Hepatocyte (in vitro differentiated cells): ENCODE measurements around the gene GOLGA1. TPM values are rescaled to one million over a fixed set of nuclear protein-coding genes. Genes with fewer than 3 reads are reported as not detected.

Experiments
- DNase-seq: peaks from one replicate; pipeline ENCODE4 v3.0.0-alpha.2; 2016; ENCODE audit warnings: low spot score
- H2AFZ ChIP-seq: fragments of 200-600 bp; sonication (generic); 2 replicates; pipeline ENCODE4 v1.6.0; 2016; ENCODE audit warnings: antibody characterized with exemption, mild to moderate bottlenecking
- H3K27ac ChIP-seq: fragments of 200-600 bp; sonication (generic); 2 replicates; pipeline ENCODE4 v1.5.1; 2016; ENCODE audit warnings: mild to moderate bottlenecking
- H3K27me3 ChIP-seq: fragments of 200-600 bp; sonication (generic); 2 replicates; pipeline ENCODE4 v1.6.1; 2016
- H3K36me3 ChIP-seq: fragments of 200-600 bp; sonication (generic); replicated peaks from 2 replicates; pipeline ENCODE4 v1.5.1; 2016; ENCODE audit warnings: low read depth; ENCODE audit not compliant: insufficient read depth
- H3K4me1 ChIP-seq: fragments of 200-600 bp; sonication (generic); 2 replicates; pipeline ENCODE4 v1.5.1; 2016; ENCODE audit warnings: mild to moderate bottlenecking, moderate library complexity; ENCODE audit not compliant: insufficient read depth
- H3K4me2 ChIP-seq: fragments of 200-600 bp; sonication (generic); 2 replicates; pipeline ENCODE4 v1.6.0; 2016
- H3K4me3 ChIP-seq: fragments of 200-600 bp; sonication (generic); 2 replicates; pipeline ENCODE4 v1.5.1; 2016; ENCODE audit warnings: mild to moderate bottlenecking
- H3K79me2 ChIP-seq: fragments of 200-600 bp; sonication (generic); 2 replicates; pipeline ENCODE4 v1.6.0; 2017; ENCODE audit warnings: mild to moderate bottlenecking
- H3K9me2 ChIP-seq: fragments of 200-600 bp; sonication (generic); replicated peaks from 2 replicates; pipeline ENCODE4 v1.6.0; 2017; ENCODE audit warnings: mild to moderate bottlenecking; ENCODE audit not compliant: insufficient read depth
- H3K9me3 ChIP-seq: fragments of 200-600 bp; sonication (generic); 2 replicates; pipeline ENCODE4 v1.5.1; 2016; ENCODE audit warnings: low read depth, mild to moderate bottlenecking
- H4K20me1 ChIP-seq: fragments of 200-600 bp; sonication (generic); 2 replicates; pipeline ENCODE4 v1.6.0; 2016; ENCODE audit warnings: mild to moderate bottlenecking; ENCODE audit not compliant: insufficient read depth, poor library complexity, severe bottlenecking
- CTCF ChIP-seq: fragments of 200-600 bp; sonication (generic); IDR thresholded peaks from 2 replicates; pipeline ENCODE4 v1.5.1; 2016; ENCODE audit warnings: antibody characterized with exemption, mild to moderate bottlenecking; ENCODE audit not compliant: poor library complexity
- EZH2 ChIP-seq: fragments of 200-600 bp; sonication (generic); IDR thresholded peaks from 2 replicates; pipeline ENCODE4 v1.6.1; 2016; ENCODE audit warnings: antibody characterized with exemption, mild to moderate bottlenecking, borderline replicate concordance
- EZH2phosphoT487 ChIP-seq: fragments of 200-600 bp; sonication (generic); IDR thresholded peaks from one replicate; pipeline ENCODE4 v1.6.1; 2018; ENCODE audit warnings: antibody characterized with exemption, mild to moderate bottlenecking, low read depth, moderate library complexity; ENCODE audit not compliant: unreplicated experiment, severe bottlenecking
- WGBS: methylation state at CpG from one replicate; pipeline ENCODE4 v1.1.6; 2016; ENCODE audit warnings: low lambda C conversion rate; ENCODE audit errors: missing lambda C conversion rate; 5-methylcytosine and 5-hydroxymethylcytosine counted together
- polyA plus RNA-seq: library from polyadenylated mRNA; unstranded; fragments of >200 nt; fragmentation: Nextera tagmentation; extraction: Ambion mirVana; gene quantifications from 2 replicates; pipeline ENCODE4 v1.2.1, GENCODE V29; 2016
- small RNA-seq: library from RNA; depleted of rRNA; stranded (forward); fragments of <200 nt; gene quantifications from one replicate; pipeline ENCODE3, GENCODE V24; 2014
- total RNA-seq: library from RNA; depleted of rRNA; stranded (reverse); fragments of >200 nt; gene quantifications from 2 replicates; pipeline ENCODE4 v1.2.3, GENCODE V29; 2014

Gene GOLGA1
- total and polyA plus RNA-seq, 2 experiments from 2014 or later = 10.1 to 12.9 TPM

DNA sequence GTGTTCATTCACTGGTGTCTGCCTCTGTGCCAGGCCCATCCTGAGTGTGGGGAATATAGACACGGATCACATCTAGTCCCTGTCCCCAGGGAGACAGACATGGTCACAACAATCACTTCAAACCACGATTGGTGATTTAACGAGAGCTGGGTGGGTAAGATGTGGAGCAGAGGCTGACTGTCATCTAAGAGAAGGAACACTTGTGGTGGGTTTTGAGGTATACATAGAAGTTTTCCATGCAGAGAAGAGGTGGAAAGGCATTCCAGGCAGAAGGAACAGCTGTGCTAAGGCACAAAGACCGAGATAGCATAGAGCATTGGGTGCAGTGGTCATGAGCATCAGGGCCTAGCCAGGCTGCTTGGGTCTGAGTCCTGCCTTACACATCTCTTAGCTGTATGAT is 110.3 kb downstream of the GOLGA1 start:
- Histone ChIP-seq H3K9me2 (no peaks in the 10 kb centered on the region), H2AFZ (no peak overlapping the region), H3K27ac (no peak overlapping the region), H3K79me2 (no peaks in the 10 kb centered on the region), H3K4me3 (no peak overlapping the region), H3K36me3 (no peaks in the 10 kb centered on the region), H3K27me3 (peaks cover 6% of the 10 kb centered on the region), H3K9me3 (no peaks in the 10 kb centered on the region), H4K20me1 (no peaks in the 10 kb centered on the region), H3K4me2 (no peak overlapping the region), H3K4me1 (peaks cover 17% of the 10 kb centered on the region)
- DNase-seq = no peak
- TF ChIP-seq EZH2phosphoT487 = no peak
- no peak for TF ChIP-seq CTCF
- TF ChIP-seq EZH2 = no peak
- WGBS = 64% methylated on average over 4 of the region's 4 CpGs

GRCh38 chr9:124829334-124829669 is 111.6 kb downstream of the GOLGA1 start:
- Histone ChIP-seq H3K4me1 (peaks cover 6% of the 10 kb centered on the region), H2AFZ (no peak overlapping the region), H3K9me3 (no peaks in the 10 kb centered on the region), H3K36me3 (no peaks in the 10 kb centered on the region), H3K4me2 (no peak overlapping the region), H3K4me3 (no peak overlapping the region), H4K20me1 (no peaks in the 10 kb centered on the region), H3K27ac (no peak overlapping the region), H3K9me2 (no peaks in the 10 kb centered on the region), H3K79me2 (no peaks in the 10 kb centered on the region), H3K27me3 (peaks cover 6% of the 10 kb centered on the region)
- WGBS = 55% methylated on average over 5 of the region's 5 CpGs
- no peak for DNase-seq
- TF ChIP-seq EZH2 (no peak), EZH2phosphoT487 (no peak), CTCF (no peak)

- Histone ChIP-seq H3K27me3 (peaks cover 6% of the 10 kb centered on the region), H3K4me3 (no peak overlapping the region), H3K36me3 (no peaks in the 10 kb centered on the region), H3K9me2 (no peaks in the 10 kb centered on the region), H3K27ac (no peak overlapping the region), H3K9me3 (no peaks in the 10 kb centered on the region), H3K4me2 (no peak overlapping the region), H2AFZ (no peak overlapping the region), H3K79me2 (no peaks in the 10 kb centered on the region), H3K4me1 (peaks cover 4% of the 10 kb centered on the region), H4K20me1 (no peaks in the 10 kb centered on the region)
- no peak for DNase-seq
- WGBS = 38% methylated on average over 2 of the region's 2 CpGs
- no peak for TF ChIP-seq EZH2phosphoT487
- TF ChIP-seq EZH2 = no peak
- no peak for TF ChIP-seq CTCF
Measured at GRCh38 chr9:124828489-124829333, 112.2 kb downstream of the GOLGA1 start.

Small RNAs within 50 kb of the gene (small RNA-seq; reads per million reads assigned to genes)
- gene RNU4-82P = not detected

Other genes with a start within 250 kb of the GOLGA1 start
- 4.0 and 4.5 TPM in 2 replicates for gene NR6A1, start 169.8 kb downstream of the GOLGA1 start, total RNA-seq
- gene NR6A1, start 169.8 kb downstream of the GOLGA1 start, polyA plus RNA-seq = 1.2 and 3.0 TPM in 2 replicates
- 2.6 and 3.4 TPM in 2 replicates for gene OLFML2A, start 163.9 kb downstream of the GOLGA1 start, total RNA-seq
- gene OLFML2A, start 163.9 kb downstream of the GOLGA1 start, polyA plus RNA-seq = 1.2 and 2.2 TPM in 2 replicates
- gene WDR38, start 87.6 kb downstream of the GOLGA1 start, total RNA-seq = not detected in 2 replicates
- gene WDR38, start 87.6 kb downstream of the GOLGA1 start, polyA plus RNA-seq = not detected in 2 replicates
- gene RPL35, start 79.1 kb downstream of the GOLGA1 start, total RNA-seq = 1,257 and 1,574 TPM in 2 replicates
- gene RPL35, start 79.1 kb downstream of the GOLGA1 start, polyA plus RNA-seq = 927 and 1,057 TPM in 2 replicates
- gene ARPC5L, start 79.0 kb downstream of the GOLGA1 start, total RNA-seq = 40.3 and 44.0 TPM in 2 replicates
- 84.4 and 95.5 TPM in 2 replicates for gene ARPC5L, start 79.0 kb downstream of the GOLGA1 start, polyA plus RNA-seq
- 6.3 and 10.5 TPM in 2 replicates for gene SCAI, start 202.4 kb upstream of the GOLGA1 start, total RNA-seq
- gene SCAI, start 202.4 kb upstream of the GOLGA1 start, polyA plus RNA-seq = 0.97 and 3.1 TPM in 2 replicates
- 35.2 and 36.2 TPM in 2 replicates for gene PPP6C, start 248.7 kb upstream of the GOLGA1 start, total RNA-seq
- gene PPP6C, start 248.7 kb upstream of the GOLGA1 start, polyA plus RNA-seq = 24.7 and 27.1 TPM in 2 replicates